HCT116 (cell line): ENCODE data around the gene EPYC. TPM values are rescaled to one million over a fixed set of nuclear protein-coding genes. Genes with fewer than 3 reads are reported as not detected.

Experiments
- ATAC-seq: fragments of 200-7000 bp; cut with Tn5 transposase; 2 replicates; pipeline ENCODE4 v1.9.1; 2020; ENCODE audit warnings: mild to moderate bottlenecking, moderate library complexity
- BruUV-seq: library from RNA; stranded (reverse); fragments of 400-500 nt; replicated peaks from 2 replicates; lab custom pipeline; 2021; lab: Mats Ljungman, UMichigan
- CTCF ChIA-PET: fragments of 300-600 bp; sonication (Branson Sonifier 250); formaldehyde crosslinking; loops from one replicate; lab custom pipeline; 2021; ENCODE audit warnings: antibody characterized with exemption; lab: Charles Lee
- POLR2A ChIA-PET: fragments of 300-600, 350-600 bp; sonication (Branson Sonifier 250); formaldehyde crosslinking; loops from one replicate; lab custom pipeline; 2021; ENCODE audit warnings: antibody characterized with exemption; lab: Charles Lee
- RAD21 ChIA-PET, 2 experiments: fragments of 300-600 bp; sonication (Branson Sonifier 250); formaldehyde crosslinking; loops; one replicate each; lab custom pipeline; 2023; ENCODE audit warnings: low total read pairs in 2 of 2; ENCODE audit not compliant: uncharacterized antibody in 2 of 2, unreplicated experiment in 2 of 2, low non-redundant PET in 1 of 2; lab: Charles Lee
- DNase-seq: peaks from one replicate; pipeline ENCODE4 v3.0.0-alpha.2; 2010; ENCODE audit warnings: low read depth, low spot score
- H2AFZ ChIP-seq: fragments of 200-600 bp; shearing (Covaris generic), sonication (generic); 2 replicates; pipeline ENCODE4 v1.6.1; 2017; ENCODE audit warnings: low read depth, mixed run types, mixed read lengths, antibody characterized with exemption, low read length; ENCODE audit not compliant: poor library complexity, severe bottlenecking
- H3K27ac ChIP-seq: 2 replicates; pipeline ENCODE4 v1.5.1; 2012; ENCODE audit warnings: low read depth, low read length
- H3K27me3 ChIP-seq: fragments of 200-600 bp; sonication (generic); 2 replicates; pipeline ENCODE4 v1.6.1; 2016; ENCODE audit warnings: mixed run types, low read length, mixed read lengths; ENCODE audit not compliant: insufficient read depth
- H3K36me3 ChIP-seq, 2 experiments: fragments of 200-500 bp in 1 of 2; fragments of 200-600 bp in 1 of 2; sonication (Bioruptor generic) in 1 of 2; sonication (generic) in 1 of 2; 2 replicates each; pipeline versions ENCODE4 v1.5.1 to v1.6.1; 2014 to 2016; ENCODE audit warnings: low read length in 2 of 2, inconsistent platforms in 1 of 2, mixed read lengths in 1 of 2, mixed run types in 1 of 2; ENCODE audit not compliant: insufficient read depth in 2 of 2, control insufficient read depth in 1 of 2
- H3K4me1 ChIP-seq, 2 experiments: fragments of 200-600 bp in 1 of 2; sonication (generic) in 1 of 2; 2 replicates each; pipeline versions ENCODE4 v1.5.1 to v1.6.1; 2012 to 2017; ENCODE audit warnings: low read length in 2 of 2, inconsistent platforms in 1 of 2, mild to moderate bottlenecking in 1 of 2, mixed read lengths in 1 of 2, mixed run types in 1 of 2, moderate library complexity in 1 of 2; ENCODE audit not compliant: insufficient read depth in 2 of 2, control insufficient read depth in 1 of 2
- H3K4me2 ChIP-seq: fragments of 200-600 bp; sonication (generic); 2 replicates; pipeline ENCODE4 v1.6.1; 2017; ENCODE audit warnings: mixed run types, low read length, mixed read lengths
- H3K4me3 ChIP-seq, 2 experiments: fragments of 200-600 bp in 1 of 2; sonication (generic) in 1 of 2; replicated peaks in 1 of 2; 2 replicates each; pipeline ENCODE4 v1.5.1; 2011 to 2016; ENCODE audit warnings: low read length in 2 of 2, control low read depth in 1 of 2, low read depth in 1 of 2, mild to moderate bottlenecking in 1 of 2, mixed read lengths in 1 of 2, mixed run types in 1 of 2
- H3K79me2 ChIP-seq: fragments of 200-600 bp; sonication (generic); 2 replicates; pipeline ENCODE4 v1.6.1; 2017; ENCODE audit warnings: mild to moderate bottlenecking, mixed run types, low read length, moderate library complexity, mixed read lengths; ENCODE audit not compliant: insufficient read depth
- H3K9ac ChIP-seq: fragments of 200-600 bp; sonication (generic); 2 replicates; pipeline ENCODE4 v1.6.1; 2016; ENCODE audit warnings: low read length, mixed read lengths
- H3K9me2 ChIP-seq: fragments of 200-600 bp; sonication (generic), shearing (Covaris generic); 2 replicates; pipeline ENCODE4 v1.6.1; 2017; ENCODE audit warnings: mixed run types, mild to moderate bottlenecking, moderate library complexity; ENCODE audit not compliant: insufficient read depth
- H3K9me3 ChIP-seq, 2 experiments: fragments of 200-500 bp in 1 of 2; fragments of 200-600 bp in 1 of 2; sonication (Bioruptor generic) in 1 of 2; sonication (generic) in 1 of 2; 2 replicates each; pipeline ENCODE4 v1.6.1; 2014 to 2017; ENCODE audit warnings: low read length in 2 of 2, mixed read lengths in 2 of 2, inconsistent platforms in 1 of 2, low read depth in 1 of 2, mild to moderate bottlenecking in 1 of 2, mixed run types in 1 of 2, moderate library complexity in 1 of 2; ENCODE audit not compliant: control insufficient read depth in 1 of 2, insufficient read depth in 1 of 2
- H4K20me1 ChIP-seq: fragments of 200-600 bp; sonication (generic), shearing (Covaris generic); 2 replicates; pipeline ENCODE4 v1.6.1; 2017; ENCODE audit warnings: mixed run types, mild to moderate bottlenecking, moderate library complexity; ENCODE audit not compliant: insufficient read depth
- EGR1 ChIP-seq: IDR thresholded peaks from 2 replicates; pipeline ENCODE4 v1.6.1; 2012; ENCODE audit warnings: low read depth
- ELF1 ChIP-seq: IDR thresholded peaks from 2 replicates; pipeline ENCODE4 v1.6.1; 2012; ENCODE audit warnings: low read depth, borderline replicate concordance
- JUND ChIP-seq: IDR thresholded peaks from 2 replicates; pipeline ENCODE4 v1.6.1; 2012
- MAX ChIP-seq: IDR thresholded peaks from 2 replicates; pipeline ENCODE4 v1.6.1; 2012
- POLR2AphosphoS5 ChIP-seq: IDR thresholded peaks from 2 replicates; pipeline ENCODE4 v1.6.1; 2011; ENCODE audit warnings: mild to moderate bottlenecking, low read depth, low read length, moderate library complexity
- SIN3A ChIP-seq: IDR thresholded peaks from 2 replicates; pipeline ENCODE4 v1.6.1; 2012; ENCODE audit warnings: low read depth
- SRF ChIP-seq: IDR thresholded peaks from 2 replicates; pipeline ENCODE4 v1.6.1; 2012; ENCODE audit warnings: low read depth
- YY1 ChIP-seq: IDR thresholded peaks from 2 replicates; pipeline ENCODE4 v1.6.1; 2011; ENCODE audit warnings: low read length, low read depth, moderate library complexity, mild to moderate bottlenecking; ENCODE audit not compliant: insufficient replicate concordance; ENCODE audit errors: extremely low read depth
- ZBTB33 ChIP-seq: IDR thresholded peaks from 2 replicates; pipeline ENCODE4 v1.6.1; 2011; ENCODE audit warnings: mild to moderate bottlenecking, low read length, moderate library complexity; ENCODE audit not compliant: insufficient replicate concordance; ENCODE audit errors: extremely low read depth
- ZFX ChIP-seq: fragments of 450-650 bp; IDR thresholded peaks from 2 replicates; pipeline ENCODE4 v1.6.1; 2017
- ZNF274 ChIP-seq: fragments of 200-500 bp; sonication (Bioruptor generic); IDR thresholded peaks from 2 replicates; pipeline ENCODE4 v1.6.1; 2014; ENCODE audit warnings: mild to moderate bottlenecking, low read depth, low read length, inconsistent platforms
- intact Hi-C: fragments of 100-400 bp; cut with micrococcal nuclease; formaldehyde crosslinking; loops from 2 replicates; pipeline ENCODE4 v1.10.0; 2022
- total RNA-seq: library from RNA; stranded (reverse); gene quantifications from one replicate; pipeline ENCODE4 v1.2.1, GENCODE V29; 2021; ENCODE audit not compliant: unreplicated experiment
- TF ChIP-seq, protein P1 (sequence below): IDR thresholded peaks from 2 replicates; pipeline ENCODE4 v1.6.1; 2012
- TF ChIP-seq, protein P2 (sequence below): IDR thresholded peaks from 2 replicates; pipeline ENCODE4 v1.6.1; 2012; ENCODE audit warnings: low read depth

EPYC gene
- total RNA-seq, 1 experiment from 2014 or later = not detected

- DNase-seq = no peak
- TF ChIP-seq, protein P1, sequence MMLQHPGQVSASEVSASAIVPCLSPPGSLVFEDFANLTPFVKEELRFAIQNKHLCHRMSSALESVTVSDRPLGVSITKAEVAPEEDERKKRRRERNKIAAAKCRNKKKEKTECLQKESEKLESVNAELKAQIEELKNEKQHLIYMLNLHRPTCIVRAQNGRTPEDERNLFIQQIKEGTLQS = no peak
- no peak for TF ChIP-seq SIN3A
- no peak for TF ChIP-seq MAX
- no peak for TF ChIP-seq ELF1
- TF ChIP-seq JUND = no peak
- TF ChIP-seq POLR2AphosphoS5 = no peak
- no peak for TF ChIP-seq SRF
- no peak for TF ChIP-seq ZNF274
- TF ChIP-seq, protein P2, sequence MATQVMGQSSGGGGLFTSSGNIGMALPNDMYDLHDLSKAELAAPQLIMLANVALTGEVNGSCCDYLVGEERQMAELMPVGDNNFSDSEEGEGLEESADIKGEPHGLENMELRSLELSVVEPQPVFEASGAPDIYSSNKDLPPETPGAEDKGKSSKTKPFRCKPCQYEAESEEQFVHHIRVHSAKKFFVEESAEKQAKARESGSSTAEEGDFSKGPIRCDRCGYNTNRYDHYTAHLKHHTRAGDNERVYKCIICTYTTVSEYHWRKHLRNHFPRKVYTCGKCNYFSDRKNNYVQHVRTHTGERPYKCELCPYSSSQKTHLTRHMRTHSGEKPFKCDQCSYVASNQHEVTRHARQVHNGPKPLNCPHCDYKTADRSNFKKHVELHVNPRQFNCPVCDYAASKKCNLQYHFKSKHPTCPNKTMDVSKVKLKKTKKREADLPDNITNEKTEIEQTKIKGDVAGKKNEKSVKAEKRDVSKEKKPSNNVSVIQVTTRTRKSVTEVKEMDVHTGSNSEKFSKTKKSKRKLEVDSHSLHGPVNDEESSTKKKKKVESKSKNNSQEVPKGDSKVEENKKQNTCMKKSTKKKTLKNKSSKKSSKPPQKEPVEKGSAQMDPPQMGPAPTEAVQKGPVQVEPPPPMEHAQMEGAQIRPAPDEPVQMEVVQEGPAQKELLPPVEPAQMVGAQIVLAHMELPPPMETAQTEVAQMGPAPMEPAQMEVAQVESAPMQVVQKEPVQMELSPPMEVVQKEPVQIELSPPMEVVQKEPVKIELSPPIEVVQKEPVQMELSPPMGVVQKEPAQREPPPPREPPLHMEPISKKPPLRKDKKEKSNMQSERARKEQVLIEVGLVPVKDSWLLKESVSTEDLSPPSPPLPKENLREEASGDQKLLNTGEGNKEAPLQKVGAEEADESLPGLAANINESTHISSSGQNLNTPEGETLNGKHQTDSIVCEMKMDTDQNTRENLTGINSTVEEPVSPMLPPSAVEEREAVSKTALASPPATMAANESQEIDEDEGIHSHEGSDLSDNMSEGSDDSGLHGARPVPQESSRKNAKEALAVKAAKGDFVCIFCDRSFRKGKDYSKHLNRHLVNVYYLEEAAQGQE = no peak
- TF ChIP-seq YY1 = no peak
- TF ChIP-seq ZFX = no peak
- TF ChIP-seq ZBTB33 = no peak
- no peak for TF ChIP-seq EGR1
- TF ChIP-seq, all 23 proteins: peak for 0
- no TSS peak for BruUV-seq
- Histone ChIP-seq H3K4me3 (no peak overlapping the region), H3K36me3 (no peaks in the 10 kb centered on the region), H3K9ac (no peak overlapping the region), H3K4me1 (no peaks in the 10 kb centered on the region), H3K27ac (no peak overlapping the region), H3K4me2 (no peak overlapping the region), H2AFZ (no peak overlapping the region), H3K9me3 (no peaks in the 10 kb centered on the region), H3K79me2 (no peaks in the 10 kb centered on the region), H3K9me2 (no peaks in the 10 kb centered on the region), H4K20me1 (no peaks in the 10 kb centered on the region), H3K27me3 (no peaks in the 10 kb centered on the region)
- RAD21 ChIA-PET = no interaction called here
- CTCF ChIA-PET = no interaction called here
- intact Hi-C loops = no loop called here
- ATAC-seq = no peak
- POLR2A ChIA-PET = no interaction called here
Observed at GRCh38 chr12:90916516-90916915, 88.3 kb downstream of the EPYC start.
